HG03045 (cell line): Measurements from ENCODE around the gene LIN9.

Experiments used
- ATAC-seq: cut with Tn5 transposase; IDR thresholded peaks from one replicate; pipeline ENCODE4 v1.9.1; 2021; ENCODE audit warnings: mild to moderate bottlenecking, moderate library complexity; ENCODE audit not compliant: unreplicated experiment

The LIN9 gene

GRCh38 chr1:226181996-226182714 lies 126.8 kb downstream of the LIN9 start:
- no peak for ATAC-seq
